HG03521 (cell line): ENCODE data around the gene DIP2C.
"Not testable (repeated sequence)": the region's sequence is repeated elsewhere in the genome, so short reads cannot be mapped to it uniquely, and the experiment has no call there.

Experiments used
- ATAC-seq: cut with Tn5 transposase; IDR thresholded peaks from one replicate; pipeline ENCODE4 v1.9.1; 2021; ENCODE audit warnings: mild to moderate bottlenecking, moderate library complexity; ENCODE audit not compliant: unreplicated experiment

DIP2C gene

DNA sequence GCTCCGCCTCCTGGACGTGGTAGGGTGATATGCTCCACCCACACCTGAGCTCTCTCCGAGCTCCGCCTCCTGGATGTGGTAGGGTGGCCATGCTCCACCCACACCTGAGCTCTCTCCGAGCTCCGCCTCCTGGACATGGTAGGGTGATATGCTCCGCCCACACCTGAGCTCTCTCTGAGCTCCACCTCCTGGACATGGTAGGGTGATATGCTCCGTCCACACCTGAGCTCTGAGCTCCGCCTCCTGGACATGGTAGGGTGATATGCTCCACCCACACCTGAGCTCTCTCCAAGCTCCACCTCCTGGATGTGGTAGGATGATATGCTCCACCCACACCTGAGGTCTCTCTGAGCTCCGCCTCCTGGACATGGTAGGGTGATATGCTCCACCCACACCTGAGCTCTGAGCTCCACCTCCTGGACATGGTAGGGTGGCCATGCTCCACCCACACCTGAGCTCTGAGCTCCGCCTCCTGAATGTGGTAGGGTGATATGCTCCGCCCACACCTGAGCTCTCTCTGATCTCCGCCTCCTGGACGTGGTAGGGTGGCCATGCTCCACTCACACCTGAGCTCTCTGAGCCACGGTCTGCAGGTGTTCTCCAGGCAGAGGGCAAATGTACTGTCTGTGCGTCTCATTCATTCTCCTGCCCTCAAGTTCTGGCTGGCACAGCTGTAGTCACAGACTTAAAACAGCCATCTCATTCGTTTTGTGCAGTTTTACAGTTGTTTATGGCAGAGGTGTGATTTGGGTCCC lies 252.4 kb downstream of the DIP2C start:
- ATAC-seq: no peak

GRCh38 chr10:436013-436697 lies 253.3 kb downstream of the DIP2C start:
- no peak for ATAC-seq

GRCh38 chr10:435397-435796 lies 254.1 kb downstream of the DIP2C start:
- no peak for ATAC-seq

- ATAC-seq: no peak
Observed at GRCh38 chr10:429696-430095, 259.8 kb downstream of the DIP2C start.

- ATAC-seq: no peak
Observed at GRCh38 chr10:427761-428519, 261.5 kb downstream of the DIP2C start.

- ATAC-seq: not testable (repeated sequence)
Observed at GRCh38 chr10:425365-425764, 264.1 kb downstream of the DIP2C start.

DNA sequence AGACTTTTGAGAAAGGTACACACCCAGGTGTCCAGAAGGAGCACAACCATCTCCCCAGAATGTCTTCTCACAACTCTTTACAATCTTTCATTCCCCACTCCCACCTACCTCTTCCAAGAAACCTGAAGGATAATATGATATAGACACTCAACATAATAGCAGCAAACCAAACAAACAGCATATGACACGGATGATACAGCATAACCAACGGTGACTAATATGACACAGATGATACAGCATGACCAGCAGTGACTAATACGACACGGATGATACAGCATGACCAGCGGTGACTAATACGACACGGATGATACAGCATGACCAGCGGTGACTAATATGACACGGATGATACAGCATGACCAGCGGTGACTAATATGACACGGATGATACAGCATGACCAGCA lies 264.7 kb downstream of the DIP2C start:
- ATAC-seq: not testable (repeated sequence)

DNA sequence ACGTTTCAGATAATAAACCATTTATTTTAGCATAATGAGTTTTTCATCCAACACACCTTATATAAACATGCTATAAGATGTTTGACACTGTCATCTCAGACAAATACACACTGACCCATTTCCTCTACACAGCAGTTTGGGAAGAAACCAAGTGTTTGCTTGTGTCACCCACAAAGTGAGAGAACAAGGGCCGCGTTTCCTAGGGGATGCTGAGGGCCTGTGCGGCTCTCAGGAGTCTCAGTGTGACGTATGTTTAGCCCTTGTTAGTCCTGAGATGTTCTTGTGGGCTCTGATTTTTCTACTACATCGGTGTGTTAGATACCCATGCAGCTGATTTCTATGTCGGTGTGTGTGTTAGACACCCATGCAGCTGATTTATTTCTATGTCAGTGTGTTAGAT lies 266.3 kb downstream of the DIP2C start:
- no peak for ATAC-seq

GRCh38 chr10:422675-423074 lies 266.8 kb downstream of the DIP2C start:
- no peak for ATAC-seq

DNA sequence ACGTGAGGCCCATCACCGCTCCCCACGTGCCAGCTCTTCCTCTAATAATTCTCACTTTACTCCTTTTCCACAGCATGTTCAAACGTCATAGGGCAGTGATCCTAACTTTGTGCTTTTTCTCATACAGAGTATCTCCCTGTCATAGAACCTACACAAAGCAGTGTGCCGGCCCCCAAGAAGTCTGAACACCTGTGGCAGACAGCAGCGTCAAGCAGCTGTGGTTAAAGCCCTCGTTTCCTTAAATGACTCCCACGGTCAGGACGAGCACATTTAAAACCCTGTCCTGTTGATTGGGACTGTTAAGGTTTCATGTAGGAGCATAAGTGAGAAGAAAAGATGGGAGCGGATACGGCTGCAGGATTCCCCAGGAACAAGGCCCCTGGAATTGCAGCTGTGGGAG lies 267.2 kb downstream of the DIP2C start:
- ATAC-seq: no peak

- ATAC-seq: no peak
Observed at GRCh38 chr10:421170-421569, 268.3 kb downstream of the DIP2C start.

GRCh38 chr10:420154-421121 lies 269.0 kb downstream of the DIP2C start:
- no peak for ATAC-seq

DNA sequence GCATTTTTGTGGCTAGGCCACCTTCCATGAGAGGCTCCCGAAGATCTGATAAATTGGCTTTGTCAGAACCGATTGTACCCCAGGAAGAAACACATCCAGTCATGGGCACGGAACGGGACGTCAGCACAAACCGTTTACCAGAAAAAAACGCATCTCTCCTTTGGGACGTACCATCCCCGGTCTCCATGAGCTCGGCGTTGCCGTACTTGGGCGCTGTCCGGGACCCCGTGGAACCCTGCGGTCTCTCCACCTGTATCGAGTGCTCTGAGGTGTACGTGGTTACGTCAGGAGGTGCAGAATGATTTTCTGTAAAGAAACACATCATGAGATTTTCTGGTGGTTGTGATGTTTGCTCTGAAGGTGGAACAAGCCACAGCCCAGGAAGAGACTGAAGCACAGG lies 270.6 kb downstream of the DIP2C start:
- ATAC-seq: no peak

GRCh38 chr10:418226-418625 lies 271.2 kb downstream of the DIP2C start:
- ATAC-seq: no peak

GRCh38 chr10:416091-416515 lies 273.4 kb downstream of the DIP2C start:
- ATAC-seq: no peak

- no peak for ATAC-seq
Observed at GRCh38 chr10:413662-414071, 275.8 kb downstream of the DIP2C start.

GRCh38 chr10:412109-412508 lies 277.4 kb downstream of the DIP2C start:
- no peak for ATAC-seq

- no peak for ATAC-seq
Observed at GRCh38 chr10:411603-412002, 277.9 kb downstream of the DIP2C start.

DNA sequence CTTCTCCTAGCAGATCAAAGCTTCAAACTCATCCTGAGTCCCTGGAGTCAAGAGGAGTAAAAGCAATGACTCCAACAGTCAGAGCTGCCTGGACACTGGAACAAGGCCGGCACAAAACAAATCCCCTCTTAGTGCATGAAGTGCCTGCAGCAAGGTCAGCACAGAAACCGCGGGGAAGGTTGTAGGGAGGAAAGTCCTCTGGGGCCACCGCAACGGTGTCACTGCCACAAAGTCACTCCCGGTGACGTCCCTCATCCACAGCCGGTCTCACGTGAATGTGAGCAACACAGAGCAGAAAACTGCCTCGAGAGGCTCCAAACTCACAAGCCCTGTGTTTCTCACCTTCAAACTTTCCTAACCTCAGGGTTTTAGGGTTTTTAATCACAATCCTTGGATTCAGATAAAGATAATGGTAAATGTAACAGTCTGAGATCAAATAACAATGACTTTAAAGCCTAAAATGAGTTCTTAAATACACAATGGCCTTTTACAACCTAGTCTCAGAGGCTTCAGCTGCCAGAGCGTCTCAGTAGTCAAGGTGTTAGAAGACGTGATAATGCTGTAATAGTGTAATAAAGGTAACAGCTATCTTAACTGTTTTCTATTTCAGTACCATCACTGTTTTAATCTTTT lies 279.9 kb downstream of the DIP2C start:
- no peak for ATAC-seq

DNA sequence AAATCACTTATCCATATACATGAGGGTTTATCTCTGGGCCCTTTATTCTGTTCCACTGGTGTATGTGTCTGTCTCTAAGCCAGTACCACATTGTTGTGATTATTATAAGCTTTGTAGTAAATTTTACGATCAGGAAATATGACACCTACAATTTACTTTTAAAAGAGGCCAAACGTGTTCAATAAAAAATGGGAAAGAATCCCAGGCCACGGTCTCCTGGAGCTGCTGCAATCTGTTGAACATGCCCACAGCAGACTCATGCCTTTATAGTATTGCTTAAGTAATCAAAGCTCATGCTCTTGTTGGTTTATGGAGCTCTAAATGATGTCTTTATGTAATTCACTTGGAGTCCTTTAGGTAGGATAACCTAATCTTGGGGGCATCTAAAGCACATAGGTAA lies 281.2 kb downstream of the DIP2C start:
- ATAC-seq: no peak
